Right ventricle myocardium superior (tissue), 1 donor: ENCODE measurements around the gene TRPV5. TPM values are rescaled to one million over a fixed set of nuclear protein-coding genes. Genes with fewer than 3 reads are reported as not detected.
"Not testable (repeated sequence)": the region's sequence is repeated elsewhere in the genome, so short reads cannot be mapped to it uniquely, and the experiment has no call there.

Experiments used
- ATAC-seq: fragments of 200-7000 bp; cut with Tn5 transposase; one replicate; pipeline ENCODE4 v1.9.1; 2020; ENCODE audit warnings: mild to moderate bottlenecking; ENCODE audit not compliant: poor library complexity
- DNase-seq: peaks from one replicate; pipeline ENCODE4 v3.0.0-alpha.2; 2020
- intact Hi-C: fragments of 100-400 bp; cut with DNase I; formaldehyde crosslinking; loops from one replicate; pipeline ENCODE4 v1.11.2; 2022
- long read RNA-seq: library from polyadenylated mRNA; unstranded; transcript quantifications from one replicate; pipeline ENCODE4 v2.0.0, GENCODE V29; 2021
- total RNA-seq: library from RNA; stranded (reverse); fragmentation: NEBNext Ultra II Directional; extraction: Animal tissue kit (Norgen Biotek cat#: 25700); gene quantifications from one replicate; pipeline ENCODE4 v1.2.1, GENCODE V29; 2021
- donor health status: DM: no; HTN: yes; CAD: no; lungs with severe emphysema.

Gene TRPV5
- not detected for total RNA-seq
- long read RNA-seq, partial matches to known transcripts: 0 of 1 reads
- long read RNA-seq, other reads (novel, unspliced or antisense): 1 of 1 reads

GRCh38 chr7:142933624-142934023 lies at the start of gene TRPV5:
TSS of gene TRPV5 (minus strand) at chr7:142933746. CDS start at chr7:142933459, 287 bp downstream.
- no peak for DNase-seq
- ATAC-seq: no peak
- intact Hi-C loops: no loop called here

GRCh38 chr7:142978402-142978801 lies 44.9 kb upstream of the TRPV5 start:
- ATAC-seq, intact Hi-C loops: not testable (repeated sequence)

DNA sequence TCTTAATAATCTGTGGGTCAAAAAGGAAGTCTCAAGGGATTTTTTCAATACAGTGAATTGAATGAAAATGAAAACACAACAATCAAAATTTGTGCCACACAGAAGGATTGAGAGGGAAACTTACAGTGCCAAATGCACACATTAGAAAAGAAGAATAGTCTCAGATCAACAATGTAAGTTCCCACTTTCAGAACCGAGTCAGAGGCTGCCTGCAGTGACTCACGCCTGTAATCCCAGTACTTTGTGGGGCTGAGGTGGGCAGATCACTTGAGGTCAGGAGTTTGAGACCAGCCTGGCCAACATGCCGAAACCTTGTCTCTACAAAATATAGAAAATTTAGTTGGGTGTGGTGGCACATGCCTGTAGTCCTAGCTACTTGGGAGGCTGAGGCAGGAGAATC lies 41.1 kb upstream of the TRPV5 start:
- intact Hi-C loops: no loop called here
- DNase-seq: no peak

More at GRCh38 chr7:142978402-142978801, 44.9 kb upstream of the TRPV5 start:
- not testable (repeated sequence) for DNase-seq

GRCh38 chr7:142969183-142969582 lies 35.6 kb upstream of the TRPV5 start:
- intact Hi-C loops: no loop called here
- ATAC-seq (no peak), DNase-seq (no peak)

More for the DNA sequence above, 41.1 kb upstream of the TRPV5 start:
- no peak for ATAC-seq

DNA sequence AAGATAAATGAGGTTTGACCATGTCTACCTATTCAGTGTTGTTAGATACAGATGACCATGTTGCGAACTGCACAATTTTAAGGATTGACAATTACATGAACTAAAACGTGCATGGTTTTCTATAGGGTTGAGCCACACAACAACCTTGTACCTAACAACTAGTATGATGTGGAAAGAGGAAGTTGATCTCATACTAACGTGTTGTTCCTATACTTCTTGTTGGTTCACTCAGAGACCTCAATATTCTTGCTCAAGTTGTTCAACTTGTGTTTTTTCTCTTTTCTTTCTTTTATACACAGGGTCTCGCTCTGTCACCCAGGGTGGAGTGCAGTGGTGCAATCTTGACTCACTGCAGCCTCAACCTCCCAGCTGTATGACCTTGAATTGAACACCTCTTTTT lies 34.7 kb upstream of the TRPV5 start:
- intact Hi-C loops: no loop called here
- ATAC-seq: no peak
- no peak for DNase-seq

GRCh38 chr7:142964502-142965246 lies 31.1 kb upstream of the TRPV5 start:
- ATAC-seq: no peak
- no peak for DNase-seq
- intact Hi-C loops: no loop called here

GRCh38 chr7:142963993-142964392 lies 30.4 kb upstream of the TRPV5 start:
- DNase-seq: no peak
- intact Hi-C loops: no loop called here
- no peak for ATAC-seq

- ATAC-seq (no peak), DNase-seq (no peak)
- intact Hi-C loops: no loop called here
Observed at GRCh38 chr7:142962991-142963390, 29.4 kb upstream of the TRPV5 start.

GRCh38 chr7:142961973-142962926 lies 28.7 kb upstream of the TRPV5 start, which contains the start of gene KEL:
TSS of gene KEL (minus strand) at chr7:142962363. CDS start at chr7:142962206, 157 bp downstream.
- intact Hi-C loops: no loop called here
- no peak for ATAC-seq
- no peak for DNase-seq

DNA sequence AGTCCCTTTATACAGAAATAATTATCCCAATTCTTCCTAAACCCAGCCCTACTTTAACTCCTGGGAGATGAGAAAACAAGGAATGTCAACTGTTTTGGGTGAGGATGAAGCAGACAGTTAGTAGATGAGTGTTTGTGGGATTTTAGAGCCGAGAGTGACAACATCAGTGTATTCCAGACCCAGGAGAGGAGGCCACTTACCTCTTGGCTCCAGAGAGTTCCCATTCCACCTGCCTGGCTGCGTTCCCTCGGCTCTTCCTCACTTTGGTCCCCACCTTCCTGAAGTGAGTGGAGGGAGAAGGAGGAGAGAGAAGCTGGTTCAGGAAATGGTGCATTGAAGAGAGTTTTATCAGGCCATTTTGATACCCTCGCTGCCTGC lies 28.0 kb upstream of the TRPV5 start:
- intact Hi-C loops: no loop called here
- DNase-seq: no peak
- ATAC-seq: no peak

DNA sequence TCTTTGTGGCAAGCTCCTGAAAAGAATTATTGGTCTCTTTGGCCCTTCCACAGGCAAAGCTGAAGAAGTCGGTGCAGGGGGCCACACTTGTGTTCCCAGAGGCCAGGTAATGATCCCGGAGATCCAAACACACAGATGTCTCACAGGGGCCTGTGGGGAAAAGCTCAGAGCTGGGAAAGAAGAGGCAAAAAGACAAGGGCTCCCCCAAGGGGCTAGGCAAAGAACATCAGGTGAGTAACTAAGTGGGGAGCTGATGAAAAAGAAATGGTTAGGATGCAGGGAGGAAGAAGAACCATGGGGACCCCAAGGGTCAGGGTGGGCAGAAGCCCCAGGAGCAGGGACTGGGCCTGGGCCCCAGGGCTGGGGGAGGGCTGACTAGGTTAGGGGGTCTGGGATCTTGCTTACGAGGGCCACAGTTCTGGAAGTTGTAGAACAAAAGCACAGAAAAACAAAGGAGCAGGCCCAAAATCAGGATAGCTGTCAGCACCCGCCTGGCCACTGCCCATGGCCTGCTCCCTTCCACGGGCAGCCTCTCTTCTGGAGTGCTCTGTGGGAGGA lies 27.5 kb upstream of the TRPV5 start:
- ATAC-seq (no peak), DNase-seq (no peak)
- intact Hi-C loops: no loop called here

- DNase-seq (no peak), ATAC-seq (no peak)
- intact Hi-C loops: no loop called here
Observed at GRCh38 chr7:142959202-142959601, 25.7 kb upstream of the TRPV5 start.

GRCh38 chr7:142957723-142958122 lies 24.2 kb upstream of the TRPV5 start:
- DNase-seq (no peak), ATAC-seq (no peak)
- intact Hi-C loops: no loop called here

DNA sequence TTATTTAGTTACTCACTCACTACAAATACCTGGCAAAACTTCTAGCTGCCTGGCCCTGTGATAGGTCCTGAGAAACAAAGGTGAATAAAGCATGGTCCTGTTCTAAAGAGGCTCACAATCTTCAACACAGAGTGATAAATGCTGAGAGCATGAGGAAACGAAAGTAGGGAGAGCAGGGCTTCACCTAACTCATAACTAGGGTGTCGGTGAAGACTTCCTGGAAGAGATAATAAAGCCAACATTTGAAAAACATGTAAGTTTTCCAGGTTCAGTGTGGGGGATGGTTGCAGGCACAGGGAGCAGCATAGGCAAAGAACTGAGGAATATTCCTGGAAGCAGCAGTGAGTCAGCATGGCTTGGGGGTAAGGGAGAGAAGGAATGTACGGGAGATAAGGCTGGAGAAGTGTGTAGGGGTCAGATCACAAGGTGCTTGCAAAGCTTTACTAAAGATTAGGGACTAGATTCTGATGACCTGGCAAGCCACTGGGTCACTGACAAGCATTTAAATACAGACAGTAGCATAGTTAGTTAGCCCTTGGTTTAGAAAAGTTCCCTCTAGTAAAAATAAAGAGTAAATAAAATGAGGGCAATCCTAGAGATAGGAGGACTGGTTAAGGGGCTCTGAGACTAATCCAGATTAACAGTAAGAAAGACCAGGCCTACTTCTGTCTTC lies 23.5 kb upstream of the TRPV5 start:
- DNase-seq (no peak), ATAC-seq (no peak)
- intact Hi-C loops: no loop called here

- no peak for DNase-seq
- no peak for ATAC-seq
- intact Hi-C loops: no loop called here
Observed at GRCh38 chr7:142954680-142955268, 21.2 kb upstream of the TRPV5 start.

DNA sequence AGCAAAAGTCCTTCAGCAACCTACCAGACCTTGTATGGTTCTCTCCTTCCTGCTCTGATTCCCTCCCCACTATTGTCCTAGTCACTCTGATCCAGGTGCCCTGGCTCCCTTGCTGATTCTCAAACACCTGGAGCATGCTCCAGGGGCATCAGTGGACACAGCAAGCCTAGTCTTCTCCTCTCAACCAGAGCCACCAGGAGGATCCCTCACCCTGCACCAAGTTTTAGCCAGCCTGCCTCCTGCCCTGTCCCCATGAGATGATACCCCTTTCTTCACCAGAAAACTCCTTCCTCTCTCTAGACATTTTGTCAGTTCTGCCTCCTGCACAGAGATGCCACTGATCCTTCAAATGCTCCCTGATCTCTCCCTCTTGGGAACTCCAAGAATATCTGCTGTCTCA lies 16.7 kb upstream of the TRPV5 start:
- intact Hi-C loops: no loop called here
- DNase-seq: no peak
- no peak for ATAC-seq

- ATAC-seq: no peak
- intact Hi-C loops: no loop called here
- no peak for DNase-seq
Observed at GRCh38 chr7:142948603-142949002, 15.1 kb upstream of the TRPV5 start.

DNA sequence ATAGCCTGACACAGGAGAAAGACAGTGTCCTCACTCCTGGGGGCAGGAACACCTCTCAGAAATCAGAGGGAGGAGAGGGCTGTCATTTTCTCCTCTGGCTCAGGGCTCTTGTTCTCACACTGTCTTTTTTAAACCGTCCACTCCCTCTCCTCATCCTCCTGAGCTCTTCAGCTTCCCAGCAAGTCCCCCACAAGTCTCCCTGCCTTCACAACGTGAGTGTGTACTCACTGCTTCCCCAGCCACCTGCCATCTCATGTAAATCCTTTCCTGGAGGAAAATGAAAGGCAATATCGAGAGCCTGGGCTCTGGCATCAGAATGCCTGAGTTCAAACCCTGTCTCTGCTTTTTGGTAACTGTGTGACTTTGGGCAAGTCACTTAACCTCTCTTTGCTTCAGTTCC lies 11.5 kb upstream of the TRPV5 start:
- DNase-seq (no peak), ATAC-seq (no peak)
- intact Hi-C loops: no loop called here
